Measurements from ENCODE around the gene TMEM150A. TPM values are rescaled to one million over a fixed set of nuclear protein-coding genes. Genes with fewer than 3 reads are reported as not detected.

Gene TMEM150A
- total and polyA plus RNA-seq, 3 donors from 2014 or later, result 33.1 to 44.0 (median 39.3) TPM

DNA sequence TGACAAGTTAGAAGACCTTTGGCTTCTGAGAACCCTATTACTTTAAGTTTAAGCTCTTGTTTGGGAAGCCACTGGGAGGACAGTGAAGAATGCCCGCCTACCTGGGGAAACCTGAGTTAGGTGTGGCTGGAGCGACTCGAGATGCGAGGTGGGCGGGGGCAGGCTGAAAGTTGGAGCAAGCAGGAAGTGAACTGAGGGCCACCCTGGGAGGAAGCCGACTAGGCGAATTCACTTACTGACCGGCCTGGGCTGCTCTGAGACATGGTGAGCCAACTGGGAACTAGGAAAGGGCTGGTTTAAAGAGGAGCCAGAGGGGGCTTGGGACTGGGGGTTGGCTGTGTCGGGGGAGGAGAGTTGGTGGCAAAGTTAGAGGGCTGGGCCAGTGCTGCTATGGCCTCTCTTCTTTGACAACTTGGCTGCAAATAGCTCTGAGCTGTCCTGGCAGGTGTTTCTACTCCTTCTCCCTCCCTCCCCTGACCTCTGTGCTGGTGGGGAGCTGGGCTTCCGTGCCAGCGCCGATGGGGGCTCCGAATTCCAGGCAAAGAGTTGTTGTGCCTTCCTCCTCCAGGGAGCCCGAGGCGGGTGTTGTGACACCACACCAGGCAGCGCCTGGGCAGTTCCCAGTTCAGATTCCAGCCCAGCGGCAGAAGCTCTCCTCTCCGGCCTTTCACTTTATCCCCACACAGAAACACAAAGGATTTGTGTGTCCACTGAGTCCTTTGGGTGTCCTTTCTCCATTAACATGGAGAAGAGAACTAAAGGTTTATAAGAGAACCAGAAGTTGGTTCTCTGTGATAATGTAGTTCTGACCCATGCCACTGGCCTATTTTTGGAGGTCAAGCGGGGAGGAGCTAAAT is 24.9 kb downstream of the TMEM150A start, which contains the start of gene VAMP8:
VAMP8 (plus strand) TSS at position 201 of the 857 bp plus-strand sequence; CDS start at position 262, 61 bp downstream.
- no peak within 1 kb of the TSS for H3K4me3 ChIP-seq
- no peak for DNase-seq
- intact Hi-C loops (cut with DNase I; ENCODE audit: low total_unique reads), result no loop called here
- no peaks in the 10 kb centered on the region for H3K27me3 ChIP-seq
- no peaks in the 10 kb centered on the region for H3K36me3 ChIP-seq (ENCODE audit: low read depth, missing control alignments)
- peaks cover 26% of the 10 kb centered on the region for H3K4me1 ChIP-seq
- H3K27ac ChIP-seq, result peak within 1 kb of the TSS; percentile 19 to 59
- WGBS, 2 donors, result 57 to 67% methylated on average over 19 of the region's 19 CpGs
- H3K9me3 ChIP-seq, result no peaks in the 10 kb centered on the region
- TF ChIP-seq POLR2A (IDR thresholded peaks at IDR 0.05), result no peak
- TF ChIP-seq, protein P1, sequence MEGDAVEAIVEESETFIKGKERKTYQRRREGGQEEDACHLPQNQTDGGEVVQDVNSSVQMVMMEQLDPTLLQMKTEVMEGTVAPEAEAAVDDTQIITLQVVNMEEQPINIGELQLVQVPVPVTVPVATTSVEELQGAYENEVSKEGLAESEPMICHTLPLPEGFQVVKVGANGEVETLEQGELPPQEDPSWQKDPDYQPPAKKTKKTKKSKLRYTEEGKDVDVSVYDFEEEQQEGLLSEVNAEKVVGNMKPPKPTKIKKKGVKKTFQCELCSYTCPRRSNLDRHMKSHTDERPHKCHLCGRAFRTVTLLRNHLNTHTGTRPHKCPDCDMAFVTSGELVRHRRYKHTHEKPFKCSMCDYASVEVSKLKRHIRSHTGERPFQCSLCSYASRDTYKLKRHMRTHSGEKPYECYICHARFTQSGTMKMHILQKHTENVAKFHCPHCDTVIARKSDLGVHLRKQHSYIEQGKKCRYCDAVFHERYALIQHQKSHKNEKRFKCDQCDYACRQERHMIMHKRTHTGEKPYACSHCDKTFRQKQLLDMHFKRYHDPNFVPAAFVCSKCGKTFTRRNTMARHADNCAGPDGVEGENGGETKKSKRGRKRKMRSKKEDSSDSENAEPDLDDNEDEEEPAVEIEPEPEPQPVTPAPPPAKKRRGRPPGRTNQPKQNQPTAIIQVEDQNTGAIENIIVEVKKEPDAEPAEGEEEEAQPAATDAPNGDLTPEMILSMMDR (IDR thresholded peaks at IDR 0.05), result no peak

DNA sequence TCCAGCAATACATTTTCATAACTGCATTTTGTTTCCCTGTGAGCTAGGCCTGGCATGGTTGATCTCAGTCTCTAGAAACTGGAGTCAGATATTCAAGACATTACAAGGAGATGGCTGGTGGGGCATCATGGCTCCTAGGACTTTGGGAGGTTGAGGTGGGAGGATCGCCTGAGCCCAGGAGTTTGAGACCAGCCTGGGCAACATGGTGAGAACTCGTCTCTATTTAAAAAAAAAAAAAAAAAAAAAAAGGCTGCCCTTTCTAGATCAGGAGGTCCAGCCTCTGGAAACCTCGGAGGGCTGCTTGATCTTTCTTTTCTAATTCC is 25.5 kb downstream of the TMEM150A start:
- H3K9me3 ChIP-seq, result no peaks in the 10 kb centered on the region
- peak overlapping the region in 1 of 2 donors; percentile 59 for H3K27ac ChIP-seq
- DNase-seq, result no peak
- no peak for TF ChIP-seq POLR2A (IDR thresholded peaks at IDR 0.05)
- TF ChIP-seq, protein P1 (IDR thresholded peaks at IDR 0.05), result no peak
- no peak overlapping the region for H3K4me3 ChIP-seq
- 79 to 80% methylated on average over 3 of the region's 3 CpGs for WGBS, 2 donors
- H3K4me1 ChIP-seq, result peaks cover 26% of the 10 kb centered on the region
- no peaks in the 10 kb centered on the region for H3K27me3 ChIP-seq
- no peaks in the 10 kb centered on the region for H3K36me3 ChIP-seq (ENCODE audit: low read depth, missing control alignments)
- intact Hi-C loops (cut with DNase I; ENCODE audit: low total_unique reads), result no loop called here

DNA sequence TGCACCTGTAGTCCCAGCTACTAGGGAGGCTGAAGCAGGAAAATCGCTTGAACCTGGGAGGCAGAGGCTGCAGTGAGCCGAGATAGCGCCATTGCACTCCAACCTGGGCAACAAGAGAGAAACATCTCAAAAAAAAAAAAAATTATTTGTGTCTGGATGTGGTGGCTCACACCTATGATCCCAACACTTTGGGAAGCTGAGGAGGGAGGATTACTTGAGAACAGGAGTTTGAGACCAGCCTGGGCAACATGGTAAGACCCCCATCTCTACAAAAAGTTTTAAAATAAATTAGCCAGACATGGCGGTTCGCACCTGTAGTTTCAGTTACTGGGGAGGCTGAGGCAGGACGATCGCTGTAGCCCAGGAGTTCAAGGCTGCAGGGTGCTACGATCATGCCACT is 26.8 kb downstream of the TMEM150A start:
- WGBS, 2 donors, result 77 to 79% methylated on average over 8 of the region's 8 CpGs
- intact Hi-C loops (cut with DNase I; ENCODE audit: low total_unique reads), result no loop called here
- no peak for DNase-seq

DNA sequence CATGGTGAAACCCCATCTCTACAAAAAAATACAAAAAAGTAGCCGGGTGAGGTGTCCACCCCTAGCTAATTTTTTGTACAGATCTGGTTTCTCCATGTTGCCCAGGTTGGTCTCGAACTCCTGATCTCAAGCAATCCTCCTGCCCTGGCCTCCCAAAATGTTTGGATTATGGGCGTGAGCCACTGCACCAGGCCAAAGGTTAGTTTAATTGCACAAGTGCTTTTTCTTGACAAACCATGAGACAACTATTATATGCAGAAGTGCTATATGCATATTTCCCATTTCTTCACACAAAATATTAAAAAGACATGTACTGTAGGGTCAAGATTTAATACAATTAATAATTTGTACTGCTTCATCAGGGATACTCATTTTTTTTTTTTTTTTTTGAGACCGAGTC is 36.2 kb downstream of the TMEM150A start:
- intact Hi-C loops (cut with DNase I; ENCODE audit: low total_unique reads), result no loop called here
- Histone ChIP-seq H3K4me1 (peaks cover 4% of the 10 kb centered on the region), H3K27me3 (no peaks in the 10 kb centered on the region), H3K36me3 (ENCODE audit: low read depth, missing control alignments) (no peaks in the 10 kb centered on the region), H3K9me3 (no peaks in the 10 kb centered on the region), H3K4me3 (no peak overlapping the region), H3K27ac (no peak overlapping the region)
- 84 to 87% methylated on average over 4 of the region's 4 CpGs for WGBS, 2 donors
- no peak for DNase-seq
- TF ChIP-seq, protein P1 (IDR thresholded peaks at IDR 0.05), result no peak
- no peak for TF ChIP-seq POLR2A (IDR thresholded peaks at IDR 0.05)

More for the DNA sequence above, 26.8 kb downstream of the TMEM150A start:
- Histone ChIP-seq H3K9me3 (no peaks in the 10 kb centered on the region), H3K4me3 (no peak overlapping the region), H3K27me3 (no peaks in the 10 kb centered on the region), H3K36me3 (ENCODE audit: low read depth, missing control alignments) (no peaks in the 10 kb centered on the region), H3K27ac (no peak overlapping the region), H3K4me1 (peaks cover 26% of the 10 kb centered on the region)
- TF ChIP-seq POLR2A (IDR thresholded peaks at IDR 0.05), result no peak
- TF ChIP-seq, protein P1 (IDR thresholded peaks at IDR 0.05), result no peak

Data from testis (tissue), 3 donors.